Neural progenitor cell (in vitro differentiated cells): ENCODE measurements around the gene PHF12.

Experiments used
- CTCF ChIP-seq: fragments of 200-600 bp; sonication (generic); IDR thresholded peaks from 2 replicates; pipeline ENCODE4 v1.5.1; 2017; ENCODE audit warnings: antibody characterized with exemption, mild to moderate bottlenecking
- EZH2phosphoT487 ChIP-seq: fragments of 200-600 bp; sonication (generic); IDR thresholded peaks from 2 replicates; pipeline ENCODE4 v1.6.1; 2017; ENCODE audit warnings: antibody characterized with exemption

GRCh38 chr17:28935744-28936460, 15.4 kb downstream of the PHF12 start:
- TF ChIP-seq CTCF (no peak), EZH2phosphoT487 (no peak)
